HG02885 (cell line): ENCODE results near the gene PLEKHM2.

Experiments
- ATAC-seq: cut with Tn5 transposase; IDR thresholded peaks from one replicate; pipeline ENCODE4 v1.9.1; 2021; ENCODE audit warnings: mild to moderate bottlenecking; ENCODE audit not compliant: unreplicated experiment, poor library complexity

The PLEKHM2 gene

GRCh38 chr1:15756143-15757015, 72.3 kb downstream of the PLEKHM2 start:
- ATAC-seq: no peak

GRCh38 chr1:15757016-15757543, 73.0 kb downstream of the PLEKHM2 start:
- ATAC-seq: no peak

- no peak for ATAC-seq
These were observed 73.6 kb downstream of the PLEKHM2 start for GRCh38 chr1:15757575-15758342.

- ATAC-seq: no peak
These were observed 74.3 kb downstream of the PLEKHM2 start, which contains the start of gene FBLIM1 for GRCh38 chr1:15758343-15758931. FBLIM1 (plus strand) TSS chr1:15758795; CDS start chr1:15764984, 6,189 bp downstream.

GRCh38 chr1:15758953-15759661, 75.0 kb downstream of the PLEKHM2 start:
- no peak for ATAC-seq

GRCh38 chr1:15760520-15761211, 76.5 kb downstream of the PLEKHM2 start:
- no peak for ATAC-seq

GRCh38 chr1:15761366-15762128, 77.4 kb downstream of the PLEKHM2 start:
- ATAC-seq: no peak

- no peak for ATAC-seq
These were observed 78.4 kb downstream of the PLEKHM2 start for GRCh38 chr1:15762546-15762945.

- no peak for ATAC-seq
These were observed 80.2 kb downstream of the PLEKHM2 start for GRCh38 chr1:15764269-15764764.

GRCh38 chr1:15764890-15765289, 80.8 kb downstream of the PLEKHM2 start:
- ATAC-seq: no peak

- ATAC-seq: no peak
These were observed 81.5 kb downstream of the PLEKHM2 start for GRCh38 chr1:15765495-15766194.

- ATAC-seq: no peak
These were observed 83.8 kb downstream of the PLEKHM2 start for GRCh38 chr1:15767941-15768340.

GRCh38 chr1:15768388-15768787, 84.3 kb downstream of the PLEKHM2 start:
- no peak for ATAC-seq

- ATAC-seq: no peak
These were observed 86.3 kb downstream of the PLEKHM2 start for GRCh38 chr1:15770313-15770962.

- ATAC-seq: no peak
These were observed 87.9 kb downstream of the PLEKHM2 start for GRCh38 chr1:15771836-15772515.

- ATAC-seq: no peak
These were observed 91.6 kb downstream of the PLEKHM2 start for GRCh38 chr1:15775706-15776105.
